GM21529 (cell line): ENCODE results near the gene PRMT7.

ENCODE experiments used
- ATAC-seq: cut with Tn5 transposase; IDR thresholded peaks from one replicate; pipeline ENCODE4 v1.9.1; 2021; ENCODE audit not compliant: unreplicated experiment

Gene PRMT7

DNA sequence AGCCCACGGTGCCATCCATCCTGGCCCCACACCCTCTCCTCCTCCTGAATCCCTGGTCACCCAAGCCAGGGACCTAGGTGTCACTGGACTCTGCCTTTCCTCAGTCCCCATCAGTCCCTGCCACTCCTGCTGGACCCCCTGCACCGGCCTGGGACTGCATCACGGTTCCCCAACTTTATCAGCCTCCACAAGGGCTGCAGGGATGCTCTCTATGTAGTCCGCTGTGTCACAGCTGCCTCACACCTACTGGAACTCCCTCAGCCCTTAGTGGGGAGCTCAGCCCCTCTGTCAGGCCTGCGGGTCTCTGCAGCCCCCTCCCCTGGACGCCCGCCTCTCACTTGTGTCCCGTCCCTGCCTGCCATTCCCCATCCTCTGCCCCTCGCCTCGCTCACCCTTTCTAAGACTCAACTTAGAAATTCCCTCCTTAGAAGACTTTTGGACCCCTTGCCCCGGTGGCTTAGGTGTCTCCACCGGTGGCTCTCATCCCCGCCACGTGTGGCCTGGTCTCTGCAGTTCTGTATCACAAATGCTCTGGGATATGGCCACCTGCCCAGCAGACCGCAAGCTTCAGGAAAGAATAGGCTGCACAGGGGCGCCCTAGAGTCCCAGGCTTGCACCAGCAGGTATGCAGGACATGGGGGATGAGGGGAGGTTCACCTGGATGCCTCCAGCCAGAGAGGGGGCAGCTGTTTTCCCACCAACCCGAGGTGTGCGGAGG lies 62.9 kb downstream of the PRMT7 start:
- no peak for ATAC-seq

DNA sequence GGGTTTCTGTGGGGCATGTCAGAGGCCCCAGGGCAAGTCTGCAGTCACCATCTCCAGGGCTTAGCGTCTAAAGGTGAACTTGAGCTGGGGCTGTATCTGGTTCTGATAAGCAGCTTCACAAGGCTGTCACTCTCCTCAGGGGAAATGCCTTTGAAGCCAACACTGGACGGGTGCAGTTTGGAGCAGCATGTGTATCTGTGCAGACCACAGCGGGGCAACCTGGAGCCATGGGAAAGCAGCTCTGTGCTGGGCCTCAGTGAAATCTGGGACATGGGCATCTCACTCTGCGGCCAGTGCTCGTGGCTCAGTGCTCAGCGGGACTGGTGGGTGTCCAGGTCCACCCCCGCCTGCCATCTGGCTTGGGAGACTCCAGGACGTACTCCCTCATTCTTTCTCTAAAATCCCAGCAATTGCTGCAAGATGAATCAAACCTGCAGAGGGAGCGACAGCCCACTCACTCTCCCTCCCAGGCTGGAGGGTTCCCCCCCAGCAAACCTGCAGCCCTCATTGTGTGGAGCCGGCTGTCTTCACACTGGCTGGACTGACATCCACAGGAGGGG lies 63.5 kb downstream of the PRMT7 start:
- no peak for ATAC-seq

DNA sequence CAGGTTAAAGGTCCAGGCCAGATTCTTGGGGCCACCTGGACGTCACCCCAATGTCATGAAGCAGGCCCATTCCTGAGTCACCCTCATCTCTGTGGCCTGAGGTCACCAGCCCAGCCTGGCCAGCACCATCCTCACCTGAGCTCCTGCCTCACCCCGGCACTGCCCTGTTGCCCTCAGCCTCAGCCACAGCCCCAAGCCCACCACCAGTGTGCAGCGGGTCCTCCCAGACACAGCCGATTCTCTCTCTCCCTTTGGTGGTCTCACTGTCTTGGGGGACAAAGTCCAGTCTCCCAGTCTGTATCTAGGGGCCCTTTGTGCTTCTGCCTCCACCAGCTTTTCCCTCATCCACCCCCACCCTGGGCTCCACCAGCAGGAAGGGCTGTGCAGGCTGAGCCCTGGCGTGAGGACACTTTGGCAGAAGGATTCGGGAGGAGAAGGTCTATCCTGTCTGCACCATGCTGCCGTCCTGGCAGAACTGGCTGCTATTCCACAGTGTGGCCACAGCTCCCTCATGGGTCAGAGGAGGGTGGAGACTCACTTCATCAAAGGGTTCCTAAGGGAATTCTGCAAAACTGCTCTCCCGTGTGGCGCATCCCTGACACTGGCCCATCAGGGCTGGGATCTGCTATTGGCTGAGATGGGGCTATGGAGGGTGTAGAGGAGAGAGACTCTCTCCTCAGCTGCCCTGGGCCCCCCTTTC lies 64.3 kb downstream of the PRMT7 start:
- no peak for ATAC-seq

DNA sequence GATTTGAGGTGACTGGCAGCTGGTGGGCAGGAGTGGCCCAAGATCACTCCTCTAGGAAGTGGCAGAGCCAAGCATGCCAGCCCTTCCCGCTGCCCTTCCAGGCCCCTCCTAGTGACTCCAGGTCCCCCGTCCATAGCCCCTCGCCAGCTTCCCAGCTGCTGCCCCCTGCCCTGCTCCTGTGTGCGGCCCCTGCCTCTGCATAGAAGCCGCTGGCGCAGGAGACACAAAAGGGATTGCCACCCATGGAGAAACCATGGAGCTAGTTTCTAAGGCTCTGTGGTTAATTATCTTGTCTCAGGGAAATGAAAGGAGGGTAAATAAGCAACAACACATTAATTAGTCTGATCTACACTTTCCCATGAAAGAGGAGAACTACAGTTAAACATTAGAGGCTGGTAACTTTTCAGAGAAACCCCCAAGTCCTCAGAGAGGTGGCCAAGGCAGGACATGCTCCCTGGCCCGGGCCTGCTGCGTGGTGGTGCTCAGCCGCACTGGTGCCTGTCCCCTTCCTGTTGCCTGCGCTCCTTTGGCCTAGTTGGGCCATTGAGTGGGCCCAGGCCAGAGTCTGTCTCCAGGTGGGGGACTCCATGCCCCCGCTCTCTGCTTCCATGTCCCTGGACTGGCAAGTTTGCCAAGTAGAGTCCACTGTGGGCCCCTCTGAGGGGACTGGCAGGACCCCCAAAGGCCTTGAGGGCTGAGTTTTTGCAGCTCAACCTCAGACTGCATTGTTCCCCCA lies 65.2 kb downstream of the PRMT7 start:
- ATAC-seq: no peak

DNA sequence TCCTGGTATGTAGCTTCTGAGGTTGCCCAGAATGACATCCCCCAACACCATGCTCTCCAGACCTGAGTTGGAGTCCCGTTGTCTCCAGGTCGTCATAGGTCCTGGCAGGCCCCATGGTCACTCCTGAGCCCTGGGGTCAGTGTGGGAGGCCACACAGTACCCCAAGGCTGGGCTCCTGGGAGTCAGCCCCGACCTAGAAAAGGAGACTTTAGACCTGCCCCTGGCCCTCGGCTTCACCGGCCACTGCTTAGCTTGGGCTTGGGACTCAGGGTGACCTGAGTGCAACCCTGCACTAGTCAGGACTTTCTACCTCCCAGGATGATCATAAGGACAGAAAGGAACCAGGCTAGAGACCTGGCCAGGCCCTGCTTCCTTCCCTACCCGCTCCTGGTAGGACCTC lies 65.8 kb downstream of the PRMT7 start:
- ATAC-seq: no peak

DNA sequence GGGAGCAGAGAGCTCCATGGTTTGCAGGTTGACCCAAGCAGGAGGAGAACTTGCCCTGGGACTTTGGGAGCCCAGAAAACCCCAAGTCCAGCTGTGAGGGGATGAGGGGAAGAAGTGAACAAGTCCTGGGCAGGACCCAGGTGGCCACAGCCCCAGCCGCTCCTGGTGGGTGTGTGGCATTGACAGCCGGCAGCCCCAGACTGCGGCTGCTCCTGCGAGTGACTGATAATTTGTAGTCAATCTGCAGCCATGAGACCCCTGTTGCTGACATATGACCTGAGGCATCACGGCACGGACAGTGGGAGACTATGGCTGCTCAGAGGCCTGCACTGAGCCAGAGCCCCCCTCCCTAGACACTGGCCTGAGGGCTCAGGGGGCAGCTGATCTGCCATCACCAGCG lies 66.4 kb downstream of the PRMT7 start:
- no peak for ATAC-seq

DNA sequence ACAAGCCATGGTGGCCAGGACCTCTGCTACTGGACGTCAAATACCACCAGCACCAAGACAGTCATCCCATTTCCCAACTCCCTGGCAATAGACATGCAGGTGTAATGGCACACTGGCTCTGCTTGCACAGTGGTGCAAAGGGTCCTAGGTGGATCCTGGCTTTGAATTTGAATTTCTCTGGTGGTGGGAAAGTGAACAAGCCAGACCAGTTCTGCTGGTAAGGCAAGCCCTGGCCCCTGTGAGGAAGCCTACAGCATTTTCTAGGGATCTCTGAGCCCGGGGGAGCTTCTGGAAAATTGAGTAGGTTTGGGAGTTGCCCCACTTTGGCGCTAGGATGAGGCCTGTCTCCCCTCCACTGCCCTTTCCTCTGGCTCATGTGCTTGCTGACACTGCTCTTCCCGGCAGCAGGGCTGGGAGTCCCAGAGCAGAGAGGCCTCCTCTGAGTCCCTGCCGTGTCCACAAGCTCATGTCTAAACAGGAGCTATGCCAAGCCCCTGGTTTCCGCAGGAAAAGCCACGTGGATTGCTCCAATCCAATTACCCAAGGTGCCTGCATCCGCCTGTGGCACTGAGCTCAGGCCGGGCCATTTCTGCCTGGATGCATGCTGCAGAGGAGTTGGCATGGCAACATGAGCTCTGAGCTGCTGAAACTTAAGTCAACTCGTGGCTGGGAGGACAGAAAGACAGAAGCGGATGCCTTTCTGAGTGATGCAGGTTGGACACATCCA lies 67.0 kb downstream of the PRMT7 start:
- ATAC-seq: no peak

DNA sequence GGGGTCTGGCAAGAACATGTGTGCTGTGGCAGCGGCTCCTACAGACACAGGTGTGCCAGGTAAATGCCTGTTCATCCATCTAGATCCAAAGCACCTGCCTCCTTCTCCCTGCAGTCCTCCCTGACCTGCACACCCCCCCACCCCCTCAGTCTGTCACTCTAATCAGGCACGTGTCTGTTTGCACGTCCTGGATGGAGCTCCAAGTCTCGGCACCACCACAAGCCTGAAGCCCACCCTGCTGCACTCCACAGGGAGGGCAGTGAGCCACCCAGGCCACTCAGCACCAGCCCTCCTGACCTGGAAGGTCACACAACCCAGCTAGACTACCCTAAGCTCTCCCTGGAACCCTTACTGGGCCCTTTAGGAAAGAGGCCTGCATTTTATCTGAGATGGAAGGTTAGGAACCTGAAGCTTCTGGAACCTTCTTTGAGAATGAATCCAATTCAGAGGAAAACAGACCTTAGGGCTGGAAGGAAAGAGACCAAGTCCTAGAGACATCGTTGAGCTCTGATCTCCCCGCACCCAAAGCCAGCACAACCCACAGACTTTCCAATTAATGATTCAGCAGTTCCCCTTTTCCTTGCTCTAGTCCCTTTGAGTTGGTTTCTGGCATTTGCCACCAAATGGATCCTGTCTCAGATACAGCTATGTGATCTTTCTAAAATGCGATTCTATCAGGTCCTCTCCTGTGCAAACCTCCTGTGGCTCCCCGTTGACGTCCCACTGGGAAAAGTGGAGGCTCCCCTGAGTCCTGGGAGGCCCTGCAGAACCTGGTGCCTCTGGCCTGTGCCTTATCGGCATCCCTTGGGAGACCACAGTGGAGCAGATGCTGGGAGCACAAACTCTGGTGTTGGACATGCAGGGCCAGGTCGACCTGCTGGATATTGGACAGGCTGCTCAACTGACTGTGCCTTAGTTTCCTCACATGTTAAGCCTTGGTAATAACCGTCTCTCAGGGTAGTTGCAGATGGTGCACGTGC lies 67.9 kb downstream of the PRMT7 start:
- ATAC-seq: no peak

DNA sequence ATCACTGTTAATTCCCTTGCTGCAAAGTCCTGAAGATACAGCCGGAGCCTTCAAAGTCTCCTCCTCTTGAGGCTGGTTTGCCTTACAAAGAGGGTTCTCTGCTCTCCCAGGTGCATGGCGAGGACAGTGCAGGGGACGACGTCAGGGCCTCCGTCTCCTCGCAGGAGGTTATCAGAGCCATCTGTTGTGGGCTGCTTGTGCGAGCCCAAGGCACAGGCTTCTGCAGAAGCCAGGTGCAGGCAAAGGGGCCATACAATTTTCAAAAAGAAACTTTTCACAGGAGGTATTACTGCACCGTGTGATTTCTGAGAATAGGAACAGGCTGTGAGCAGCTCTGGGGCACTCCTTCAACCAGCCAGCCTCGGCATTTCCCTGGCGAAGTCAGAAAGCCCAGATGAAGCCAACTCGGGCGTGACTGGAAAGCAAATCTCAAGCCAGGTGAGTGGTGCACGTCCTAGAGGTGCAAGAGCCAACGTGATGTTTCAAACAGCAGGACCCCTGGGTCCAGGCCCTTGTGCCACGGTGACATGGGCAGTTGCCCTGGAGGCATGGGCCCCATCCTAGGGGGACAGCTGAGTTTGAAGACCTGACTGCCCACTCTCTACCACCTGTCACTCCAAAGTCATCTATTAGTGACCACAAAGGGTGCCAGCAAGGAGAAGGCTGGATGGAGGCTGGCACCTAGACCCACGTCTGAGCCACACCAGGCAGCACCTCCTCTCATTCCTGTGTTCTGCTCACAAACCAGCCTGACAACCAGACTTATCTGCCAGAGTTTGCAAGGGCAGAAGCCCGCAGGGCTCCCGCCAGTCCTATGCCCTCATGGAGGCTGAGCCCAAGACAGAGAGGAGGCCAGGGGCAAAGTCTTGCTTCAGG lies 68.9 kb downstream of the PRMT7 start:
- no peak for ATAC-seq

DNA sequence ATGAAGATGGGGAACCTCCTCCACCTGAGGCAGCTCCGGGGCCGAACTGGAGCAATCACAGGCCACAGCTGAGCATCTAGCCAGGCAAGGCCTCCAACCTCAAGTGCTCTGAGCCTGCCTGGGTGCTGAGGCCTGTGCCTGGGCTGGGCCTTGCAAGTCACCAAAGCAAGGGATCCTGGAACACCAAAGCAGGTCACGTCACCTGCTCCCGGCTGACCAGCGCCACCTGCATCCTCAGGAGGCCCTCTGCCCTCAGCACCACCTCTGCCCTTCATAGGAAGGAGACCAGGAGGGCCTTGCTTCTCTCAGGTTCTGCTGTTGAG lies 69.5 kb downstream of the PRMT7 start:
- no peak for ATAC-seq

DNA sequence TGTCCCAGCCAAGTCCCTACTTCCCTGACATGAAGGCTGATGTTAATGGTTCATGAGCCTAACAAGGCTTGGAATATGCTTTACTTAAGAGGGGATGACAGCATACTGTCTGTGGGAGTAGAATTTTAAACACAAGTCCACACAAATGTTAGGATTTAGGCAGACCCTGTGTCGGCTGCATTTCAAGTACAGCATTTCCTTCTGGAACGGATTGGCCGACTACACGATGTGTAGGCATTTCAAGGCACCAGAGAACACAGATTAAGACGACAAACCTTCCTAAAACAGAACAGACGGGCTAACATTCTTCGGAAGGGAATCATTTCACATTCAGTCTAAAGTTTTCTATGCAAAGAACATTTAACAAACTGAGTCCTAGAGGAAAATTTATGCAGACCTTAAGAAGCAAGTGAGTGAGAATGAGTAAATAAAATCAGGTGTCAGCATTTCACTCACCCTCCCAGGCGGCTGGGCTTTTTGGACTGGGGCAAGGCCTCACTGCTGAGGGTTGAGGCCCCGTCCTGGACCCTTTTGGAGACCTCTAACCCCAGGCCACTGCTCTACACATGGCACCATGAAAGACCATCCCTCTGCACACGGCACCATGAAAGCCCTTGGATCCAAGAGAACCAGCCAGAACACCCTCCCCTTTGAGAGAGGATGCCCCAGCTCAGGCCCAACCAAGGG lies 70.0 kb downstream of the PRMT7 start:
- ATAC-seq: no peak

DNA sequence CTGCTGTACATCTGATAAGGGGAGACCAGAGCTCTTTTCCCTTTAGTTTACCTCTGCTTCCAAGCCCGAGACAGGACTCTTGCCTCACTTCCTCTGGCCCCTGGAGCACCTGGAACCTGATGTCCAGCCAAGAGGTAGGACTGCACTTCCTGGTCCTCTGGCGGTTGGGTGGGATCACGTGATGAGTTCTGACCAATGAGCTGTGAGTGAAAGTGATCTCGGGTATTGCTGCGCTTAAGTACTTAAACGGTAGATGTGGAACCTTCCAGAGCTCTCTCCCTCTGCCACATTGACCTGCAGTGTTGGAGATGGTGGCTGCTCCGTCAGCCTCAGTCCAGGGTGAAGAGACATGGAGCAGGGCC lies 70.5 kb downstream of the PRMT7 start:
- ATAC-seq: no peak

DNA sequence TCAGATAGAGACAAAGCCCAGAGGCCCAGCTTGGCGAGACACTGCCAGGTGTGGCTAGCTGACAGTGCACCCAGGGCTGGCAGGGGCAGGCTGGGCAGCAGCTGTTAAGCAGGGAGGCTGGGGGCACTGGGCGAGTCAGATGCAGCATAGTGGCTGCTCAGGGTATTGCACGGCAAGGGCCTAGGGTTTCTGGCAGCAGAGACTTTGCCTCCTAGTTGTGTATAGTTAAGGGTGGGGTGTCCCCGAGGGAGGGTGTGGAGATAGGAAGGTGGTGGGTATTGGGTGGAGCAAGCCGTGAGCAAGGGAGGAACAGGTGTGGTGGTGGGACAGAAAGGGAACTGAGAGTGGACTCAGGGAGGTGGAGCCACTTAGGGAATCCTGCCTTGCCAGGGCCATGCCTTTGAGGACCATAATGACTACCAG lies 71.5 kb downstream of the PRMT7 start:
- ATAC-seq: peak; percentile 58

DNA sequence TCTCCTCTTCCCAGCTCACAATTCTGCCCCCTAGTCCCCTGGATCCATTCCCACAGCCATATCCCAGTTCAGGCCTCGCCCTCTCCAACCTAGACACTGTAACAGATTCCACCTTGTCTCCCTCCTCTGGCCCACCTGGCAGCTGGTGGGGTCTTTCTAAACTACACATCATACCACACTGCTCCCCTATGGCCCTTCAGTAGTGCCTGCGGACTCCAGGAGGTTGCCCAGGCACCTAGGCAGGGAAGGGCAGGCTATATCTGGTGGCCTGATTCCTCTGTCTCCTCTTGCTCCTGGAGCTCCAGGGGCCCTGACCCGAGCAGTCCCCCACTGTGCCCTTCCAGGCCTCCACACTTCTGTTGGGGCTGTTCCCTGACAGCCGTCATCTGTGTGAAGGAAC lies 73.0 kb downstream of the PRMT7 start:
- no peak for ATAC-seq

DNA sequence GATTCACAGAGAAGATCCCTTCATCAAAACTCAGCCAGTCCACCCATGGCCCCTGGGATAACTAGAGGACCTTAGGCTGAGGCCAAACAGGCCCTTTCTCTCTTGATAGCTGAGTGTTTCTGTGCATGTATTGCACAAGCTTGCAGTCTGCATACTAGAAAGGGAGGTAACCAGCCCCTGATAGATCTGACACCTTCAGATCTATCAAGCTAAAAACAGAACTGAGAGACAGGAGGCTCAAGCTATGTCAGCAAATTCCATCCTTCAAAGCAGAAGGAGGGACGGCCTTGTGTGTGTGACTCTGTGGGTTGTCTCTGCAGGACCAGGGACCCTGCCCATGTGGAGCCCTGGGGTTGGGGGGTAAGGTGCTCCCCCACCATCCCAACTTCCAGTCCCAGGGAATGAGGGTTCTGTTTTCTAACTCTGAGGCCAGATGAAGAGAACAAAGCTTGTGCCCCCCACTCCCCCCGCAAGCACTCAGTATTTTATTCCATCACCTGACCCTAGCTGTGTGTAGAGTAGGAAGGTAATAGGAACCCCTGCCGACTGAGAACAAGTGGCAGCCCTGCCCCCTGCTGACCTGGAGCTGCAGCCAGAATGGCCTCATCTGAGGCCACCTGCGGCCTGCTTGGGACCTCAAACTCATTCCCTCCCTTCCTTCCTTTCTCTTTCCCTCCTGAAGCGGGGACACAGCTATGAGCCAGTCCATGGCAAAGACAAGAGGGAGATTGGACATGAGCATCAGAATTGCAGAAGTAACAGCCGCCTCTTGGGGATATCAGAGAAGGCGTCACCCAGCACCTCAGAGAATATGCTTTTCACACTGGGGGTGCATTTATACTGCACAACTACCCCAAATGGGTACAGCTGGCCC lies 73.7 kb downstream of the PRMT7 start:
- ATAC-seq: no peak

DNA sequence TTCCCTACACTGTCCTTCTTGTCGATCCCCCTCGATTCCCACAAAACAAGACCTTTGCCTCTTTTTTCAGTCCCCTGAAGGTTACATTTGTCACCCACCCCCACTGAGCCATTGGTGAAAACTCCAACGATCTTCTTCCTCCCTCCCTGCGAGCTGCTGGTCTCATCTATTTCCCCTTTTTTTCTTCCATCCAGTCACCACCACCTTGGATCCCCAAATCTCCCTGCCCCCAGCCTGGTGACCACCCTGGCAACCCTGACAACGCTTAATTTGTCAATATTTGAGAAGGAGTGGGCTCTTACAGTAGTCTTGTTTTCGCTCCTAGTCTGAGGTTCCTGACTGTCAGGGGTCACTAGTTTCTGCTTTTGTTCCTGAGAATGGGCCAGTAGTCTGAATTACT lies 74.6 kb downstream of the PRMT7 start:
- ATAC-seq: no peak

DNA sequence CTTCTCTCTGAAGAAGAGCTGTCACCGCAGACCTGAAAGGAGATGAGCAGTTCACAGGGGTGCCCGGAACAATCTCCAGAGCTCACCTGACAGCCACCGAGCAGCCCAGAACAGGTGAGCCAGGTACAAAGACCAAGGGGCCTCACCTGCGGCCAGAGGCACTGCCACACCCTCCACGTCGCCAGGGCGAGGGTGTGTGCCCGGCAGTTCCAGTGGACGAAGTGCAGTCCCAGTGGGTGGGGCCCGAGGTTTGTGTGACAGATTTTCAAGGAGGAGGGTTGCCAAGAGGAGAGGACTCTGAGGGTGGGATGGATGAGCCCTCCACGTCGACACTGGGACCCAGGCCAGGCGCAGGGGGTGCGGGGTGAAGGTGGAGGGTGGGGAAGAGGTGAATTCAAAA lies 75.8 kb downstream of the PRMT7 start:
- ATAC-seq: no peak

DNA sequence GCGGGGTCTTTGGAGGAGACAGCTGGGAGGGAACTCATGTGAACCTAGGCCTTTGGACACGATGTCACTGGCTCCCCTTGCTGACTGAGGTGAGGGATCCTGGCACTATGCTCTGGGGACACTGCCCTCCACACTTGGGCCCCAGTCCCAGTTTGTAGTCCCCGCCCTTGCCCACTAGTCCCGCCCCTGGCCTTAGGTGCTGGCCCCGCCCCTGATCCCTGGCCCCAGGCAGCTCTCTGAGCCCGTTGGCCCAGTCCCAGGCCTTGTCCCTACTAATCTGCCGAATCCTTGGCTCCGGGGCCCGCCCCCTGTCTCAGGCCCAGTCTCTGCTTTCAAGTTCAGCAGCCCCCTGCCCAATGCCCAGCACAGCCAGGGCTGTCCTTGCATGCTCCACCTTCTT lies 76.5 kb downstream of the PRMT7 start:
- ATAC-seq: no peak
